Neural crest cell (in vitro differentiated cells): ENCODE data around the gene FBN3. TPM values are rescaled to one million over a fixed set of nuclear protein-coding genes. Genes with fewer than 3 reads are reported as not detected.

Experiments
- DNase-seq: peaks from one replicate; pipeline ENCODE4 v3.0.0; 2021; ENCODE audit warnings: low read depth, mixed read lengths, low spot score
- H3K27ac Mint-ChIP-seq: one replicate; pipeline ENCODE4 v1.8.0; 2021; ENCODE audit warnings: mild to moderate bottlenecking, mixed read lengths; ENCODE audit not compliant: unreplicated experiment
- H3K27me3 Mint-ChIP-seq: 2 replicates; pipeline ENCODE4 v1.8.0; 2021; ENCODE audit warnings: low read depth, mild to moderate bottlenecking, mixed read lengths
- H3K36me3 Mint-ChIP-seq: 2 replicates; pipeline ENCODE4 v1.8.0; 2021; ENCODE audit warnings: low read depth, mild to moderate bottlenecking, mixed read lengths
- H3K4me1 Mint-ChIP-seq: 2 replicates; pipeline ENCODE4 v1.8.0; 2021; ENCODE audit warnings: mixed read lengths
- H3K4me3 Mint-ChIP-seq: one replicate; pipeline ENCODE4 v1.8.0; 2021; ENCODE audit warnings: mild to moderate bottlenecking, mixed read lengths
- H3K9me3 Mint-ChIP-seq: 2 replicates; pipeline ENCODE4 v1.8.0; 2021; ENCODE audit warnings: mixed read lengths
- CTCF ChIP-seq: fragments of 200-600 bp; sonication (generic); conservative IDR thresholded peaks from 2 replicates; pipeline ENCODE4 v1.5.0; 2021; ENCODE audit warnings: antibody characterized with exemption, mild to moderate bottlenecking
- total RNA-seq: library from RNA; stranded (reverse); gene quantifications from 2 replicates; pipeline ENCODE4 v1.2.1, GENCODE V29; 2021

FBN3 gene
- total RNA-seq, 1 donor from 2014 or later: 13.9 TPM

DNA sequence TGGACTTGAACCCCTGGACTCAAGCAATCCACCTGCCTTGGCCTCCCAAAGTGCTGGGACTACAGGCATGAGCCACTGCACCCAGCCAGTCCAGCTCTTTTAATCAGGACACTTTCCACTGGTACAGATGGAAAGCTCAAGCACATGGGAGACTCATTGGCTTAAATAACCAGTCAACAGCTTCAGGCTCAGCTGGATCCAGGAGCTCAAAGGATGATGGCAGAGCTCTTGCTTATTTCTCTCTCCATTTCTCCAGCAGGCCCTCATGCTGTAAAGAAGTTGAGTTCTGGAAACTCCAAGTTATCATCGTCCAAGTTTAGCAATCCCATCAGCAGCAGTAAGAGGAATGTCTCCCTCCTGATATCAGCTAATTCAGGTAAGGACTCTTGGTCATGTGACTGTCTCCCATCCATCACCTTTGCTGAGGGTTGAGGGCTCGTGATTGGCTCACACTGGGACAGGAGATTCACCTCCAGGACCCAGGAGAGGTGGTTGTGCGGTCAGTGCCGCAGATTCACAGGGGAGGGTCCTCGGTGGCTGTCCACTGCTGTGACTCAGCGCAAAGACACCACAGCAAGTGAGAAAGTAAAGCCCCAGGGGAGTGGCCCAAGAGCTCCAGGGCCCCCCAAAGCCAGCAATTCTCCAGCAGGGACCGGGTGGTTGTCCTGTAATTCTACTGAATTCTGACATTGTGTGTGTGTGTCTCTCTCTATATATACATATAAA is 91.7 kb downstream of the FBN3 start:
- no peaks in the 10 kb centered on the region for H3K36me3 Mint-ChIP-seq
- H3K4me1 Mint-ChIP-seq: no peaks in the 10 kb centered on the region
- H3K27ac Mint-ChIP-seq: no peak overlapping the region
- no peaks in the 10 kb centered on the region for H3K27me3 Mint-ChIP-seq
- TF ChIP-seq CTCF: no peak
- H3K9me3 Mint-ChIP-seq: no peaks in the 10 kb centered on the region
- H3K4me3 Mint-ChIP-seq: no peak overlapping the region
- no peak for DNase-seq

GRCh38 chr19:8056533-8056932 is 92.9 kb downstream of the FBN3 start:
- DNase-seq: no peak
- Mint-ChIP-seq H3K36me3 (no peaks in the 10 kb centered on the region), H3K27ac (no peak overlapping the region), H3K4me3 (no peak overlapping the region), H3K4me1 (no peaks in the 10 kb centered on the region), H3K9me3 (no peaks in the 10 kb centered on the region), H3K27me3 (no peaks in the 10 kb centered on the region)
- no peak for TF ChIP-seq CTCF

GRCh38 chr19:8054169-8054568 is 95.2 kb downstream of the FBN3 start:
- DNase-seq: no peak
- Mint-ChIP-seq H3K9me3 (no peaks in the 10 kb centered on the region), H3K27ac (no peak overlapping the region), H3K4me1 (peaks cover 5% of the 10 kb centered on the region), H3K4me3 (no peak overlapping the region), H3K36me3 (no peaks in the 10 kb centered on the region), H3K27me3 (peaks cover 9% of the 10 kb centered on the region)
- no peak for TF ChIP-seq CTCF

- Mint-ChIP-seq H3K27ac (no peak within 1 kb of the TSS), H3K4me3 (no peak within 1 kb of the TSS), H3K36me3 (no peaks in the 10 kb centered on the region), H3K9me3 (no peaks in the 10 kb centered on the region), H3K27me3 (peaks cover 15% of the 10 kb centered on the region), H3K4me1 (peaks cover 5% of the 10 kb centered on the region)
- TF ChIP-seq CTCF: no peak
- no peak for DNase-seq
These were observed 96.9 kb downstream of the FBN3 start, which contains the start of gene CCL25 for GRCh38 chr19:8052464-8052859. Gene CCL25, plus strand, starts transcription at chr19:8052760. Its CDS starts 290 bp downstream, at chr19:8053050.

DNA sequence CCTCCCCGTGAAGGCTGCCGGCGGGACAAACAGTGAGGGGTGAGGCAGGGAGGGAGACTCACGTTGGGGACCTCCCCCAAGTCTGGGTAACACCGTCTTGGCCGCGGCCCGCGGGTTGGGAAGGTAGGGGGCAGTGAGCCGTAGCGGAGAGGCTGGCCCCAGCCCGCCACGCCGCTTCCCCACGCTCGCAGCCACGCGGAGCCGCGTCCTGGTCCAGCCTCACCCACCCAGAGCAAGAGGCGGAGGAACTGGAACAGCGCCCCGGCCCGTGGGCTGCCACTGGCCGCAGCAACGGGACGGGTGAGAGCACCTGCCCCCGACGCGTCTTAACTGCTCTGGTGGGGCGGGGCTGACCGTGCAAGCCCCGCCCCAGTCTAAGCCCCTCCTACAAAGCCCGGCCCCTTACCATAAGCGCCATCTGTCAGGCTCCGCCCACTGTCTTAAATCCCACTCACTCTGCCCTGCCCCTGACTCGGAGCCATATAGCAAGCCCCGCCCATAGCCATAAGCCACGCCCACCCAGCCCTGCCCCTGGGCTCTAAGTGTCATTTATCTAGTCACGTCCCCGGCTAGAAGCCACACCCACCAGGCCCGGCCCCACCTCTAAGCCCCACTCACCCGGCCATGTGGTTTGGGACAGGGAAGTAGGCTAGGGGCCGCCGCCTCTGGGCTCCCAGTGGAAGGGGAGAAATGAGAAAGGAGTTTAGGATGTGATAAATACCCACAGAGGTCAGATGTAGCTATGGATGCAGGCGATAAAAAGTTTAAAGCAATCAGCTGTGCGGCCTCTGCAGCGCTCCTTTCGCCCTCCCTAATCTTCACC is 98.9 kb downstream of the FBN3 start:
- Mint-ChIP-seq H3K27me3 (peaks cover 19% of the 10 kb centered on the region), H3K36me3 (no peaks in the 10 kb centered on the region), H3K9me3 (no peaks in the 10 kb centered on the region), H3K27ac (no peak overlapping the region), H3K4me3 (peak overlapping the region; percentile 75), H3K4me1 (peaks cover 10% of the 10 kb centered on the region)
- DNase-seq: peak; percentile 90
- TF ChIP-seq CTCF: no peak
